ENCODE data around the gene REG1B.

- no peak for TF ChIP-seq CTCF (IDR thresholded peaks at IDR 0.05)
- no peak for TF ChIP-seq POLR2A (IDR thresholded peaks at IDR 0.05)
Measured at GRCh38 chr2:79129260-79129659, 41.5 kb upstream of the REG1B start.
